K562 (cell line): ENCODE results near the gene BTLA. TPM values are rescaled to one million over a fixed set of nuclear protein-coding genes. Genes with fewer than 3 reads are reported as not detected.

ENCODE experiments used
- ATAC-seq: fragments of 200-7000 bp; cut with Tn5 transposase; 3 replicates; pipeline ENCODE4 v1.9.1; 2020; ENCODE audit warnings: moderate library complexity
- BruUV-seq: library from RNA; stranded (reverse); fragments of 400-500 nt; replicated peaks from 2 replicates; lab custom pipeline; 2021; lab: Mats Ljungman, UMichigan
- CTCF ChIA-PET: fragments of 300-600 bp; formaldehyde crosslinking; extraction: SDS; loops from one replicate; lab custom pipeline; 2021; ENCODE audit warnings: low intra/inter-chr PET ratio; lab: Yijun Ruan, JAX
- POLR2A ChIA-PET: fragments of 300-600, 350-650 bp; sonication (Branson Sonifier 250); formaldehyde crosslinking; extraction: SDS; loops from one replicate; lab custom pipeline; 2021; ENCODE audit warnings: antibody characterized with exemption, inconsistent platforms; lab: Yijun Ruan, JAX
- DNase-seq, 4 experiments: peaks; one replicate each; pipeline versions ENCODE4 v3.0.0 to v3.0.0-alpha.2; 2011 to 2018; ENCODE audit warnings: low spot score in 3 of 4, mixed read lengths in 3 of 4; ENCODE audit errors: extremely low read depth in 1 of 4
- FAIRE-seq: peaks from 2 replicates; lab custom pipeline; 2011; peaks lifted over from hg19 to GRCh38; lab: Jason Lieb, UNC
- H2AFZ ChIP-seq: 2 replicates; pipeline ENCODE4 v1.6.0; 2011; ENCODE audit warnings: low read depth, low read length, control low read depth, inconsistent platforms
- H3K27ac ChIP-seq: fragments of 200-600 bp; 3 replicates; pipeline ENCODE4 v1.8.0; 2011; ENCODE audit warnings: low read depth, mild to moderate bottlenecking, control low read depth, inconsistent platforms, low read length, moderate library complexity, mixed read lengths; ENCODE audit errors: extremely low read depth
- H3K27me3 ChIP-seq, 2 experiments: fragments of 300-600 bp in 1 of 2; 2 replicates in 1 of 2; 3 replicates in 1 of 2; pipeline versions ENCODE4 v1.6.0 to v1.8.0; 2011; ENCODE audit warnings: inconsistent platforms in 2 of 2, low read length in 2 of 2, mild to moderate bottlenecking in 1 of 2, mixed read lengths in 1 of 2, moderate library complexity in 1 of 2; ENCODE audit not compliant: control insufficient read depth in 2 of 2, insufficient read depth in 2 of 2
- H3K36me3 ChIP-seq: fragments of 300-600 bp; 3 replicates; pipeline ENCODE4 v1.8.0; 2011; ENCODE audit warnings: mild to moderate bottlenecking, low read length, inconsistent platforms; ENCODE audit not compliant: control insufficient read depth, insufficient read depth
- H3K4me1 ChIP-seq, 2 experiments: fragments of 200-600 bp in 1 of 2; replicated peaks in 1 of 2; 2 replicates in 1 of 2; 3 replicates in 1 of 2; pipeline versions ENCODE4 v1.5.1 to v1.8.0; 2011; ENCODE audit warnings: inconsistent platforms in 2 of 2, low read length in 2 of 2, mild to moderate bottlenecking in 1 of 2, mixed read lengths in 1 of 2, moderate library complexity in 1 of 2; ENCODE audit not compliant: control insufficient read depth in 2 of 2, insufficient read depth in 2 of 2
- H3K4me2 ChIP-seq: 2 replicates; pipeline ENCODE4 v1.6.1; 2011; ENCODE audit warnings: low read length, control low read depth, inconsistent platforms, mixed read lengths; ENCODE audit not compliant: insufficient read depth
- H3K4me3 ChIP-seq: fragments of 200-600 bp; sonication (generic), shearing (Covaris generic); 2 replicates; pipeline ENCODE4 v1.5.1; 2016; ENCODE audit warnings: control low read depth, inconsistent platforms
- H3K79me2 ChIP-seq: fragments of 200-600 bp; 3 replicates; pipeline ENCODE4 v1.8.0; 2011; ENCODE audit warnings: low read length, inconsistent platforms; ENCODE audit not compliant: control insufficient read depth, insufficient read depth
- H3K9ac ChIP-seq, 2 experiments: 2 replicates each; pipeline versions ENCODE4 v1.6.0 to v1.6.1; 2011; ENCODE audit warnings: low read depth in 2 of 2, low read length in 2 of 2, control low read depth in 1 of 2, inconsistent platforms in 1 of 2, mild to moderate bottlenecking in 1 of 2, mixed read lengths in 1 of 2; ENCODE audit not compliant: insufficient read depth in 1 of 2
- H3K9me1 ChIP-seq: one replicate; pipeline ENCODE4 v1.6.0; 2011; ENCODE audit warnings: inconsistent platforms, mild to moderate bottlenecking, low read length, moderate library complexity; ENCODE audit not compliant: control insufficient read depth, insufficient read depth
- H3K9me3 ChIP-seq: replicated peaks from 2 replicates; pipeline ENCODE4 v1.5.1; 2011; ENCODE audit warnings: low read depth, low read length, inconsistent platforms; ENCODE audit not compliant: control insufficient read depth, insufficient read depth
- H4K20me1 ChIP-seq: replicated peaks from 2 replicates; pipeline ENCODE4 v1.6.1; 2011; ENCODE audit warnings: low read length, inconsistent platforms, mixed read lengths; ENCODE audit not compliant: control insufficient read depth, insufficient read depth
- CREB3 ChIP-seq: fragments of 450-650 bp; conservative IDR thresholded peaks from 2 replicates; pipeline ENCODE4 v1.6.1; 2016; ENCODE audit warnings: missing genetic modification characterization, low read depth, mild to moderate bottlenecking, missing compliant biosample characterization, moderate library complexity
- JUNB ChIP-seq: fragments of 450-650 bp; formaldehyde crosslinking; conservative IDR thresholded peaks from 2 replicates; pipeline ENCODE4 v1.4.0; 2020; ENCODE audit warnings: mild to moderate bottlenecking
- MTA3 ChIP-seq: fragments of 450-650 bp; formaldehyde crosslinking; IDR thresholded peaks from 2 replicates; pipeline ENCODE4 v1.6.1; 2017; ENCODE audit warnings: mild to moderate bottlenecking, borderline replicate concordance
- PHF8 ChIP-seq: fragments of 200-600 bp; sonication (generic); IDR thresholded peaks from 2 replicates; pipeline ENCODE4 v1.6.1; 2012; ENCODE audit warnings: mixed run types, mild to moderate bottlenecking, inconsistent platforms, low read length, moderate library complexity, borderline replicate concordance
- UBTF ChIP-seq, 2 experiments: IDR thresholded peaks; 2 replicates each; pipeline ENCODE4 v1.6.1; 2012; ENCODE audit warnings: improper control_type of control experiment in 2 of 2, low read depth in 2 of 2, low read length in 2 of 2, borderline replicate concordance in 1 of 2
- ZKSCAN3 ChIP-seq: fragments of 250-450 bp; sonication (Bioruptor Pico); IDR thresholded peaks from 2 replicates; pipeline ENCODE4 v1.4.0; 2020
- ZNF384 ChIP-seq: IDR thresholded peaks from 2 replicates; pipeline ENCODE4 v1.6.1; 2012; ENCODE audit warnings: low read depth, low read length, improper control_type of control experiment
- ZNF592 ChIP-seq: fragments of 450-650 bp; IDR thresholded peaks from 2 replicates; pipeline ENCODE4 v1.6.1; 2017; ENCODE audit warnings: antibody characterized with exemption, mild to moderate bottlenecking
- ZNF780A ChIP-seq: fragments of 250-450 bp; sonication (Bioruptor Pico); IDR thresholded peaks from 2 replicates; pipeline ENCODE4 v1.5.0; 2021; ENCODE audit warnings: mild to moderate bottlenecking
- WGBS: fragments of 100-300 bp; shearing (Covaris generic); methylation state at CpG from one replicate; pipeline ENCODE4 v1.1.6; 2016; ENCODE audit warnings: low coverage, mixed read lengths; ENCODE audit not compliant: insufficient coverage; ENCODE audit errors: missing lambda C conversion rate; 5-methylcytosine and 5-hydroxymethylcytosine counted together
- in situ Hi-C: fragments of 300-500 bp; cut with MboI; formaldehyde crosslinking; loops from 4 replicates; pipeline ENCODE4 v1.15.0; 2018; ENCODE audit warnings: inconsistent platforms, mixed read lengths
- intact Hi-C: fragments of 100-400 bp; cut with micrococcal nuclease; formaldehyde crosslinking; loops from 2 replicates; pipeline ENCODE4 v1.14.2; 2022
- polyA plus RNA-seq, 8 experiments: library from polyadenylated mRNA; depleted of rRNA in 4 of 8; stranded (reverse) in 5 of 8; unstranded in 3 of 8; fragments of >200 nt; fragmentation: Nextera tagmentation in 2 of 8; fragmentation: Illumina TruSeq in 1 of 8; extraction: Ambion mirVana in 2 of 8; extraction: Trizol in 1 of 8; gene quantifications; 2 replicates each; pipeline versions ENCODE4 v1.2.1 to v1.2.3, GENCODE V29; 2011 to 2014; ENCODE audit warnings: inconsistent platforms in 1 of 8, missing spikeins in 1 of 8
- total RNA-seq, 7 experiments: library from RNA; depleted of rRNA in 6 of 7; stranded (reverse); fragments of >200 nt in 6 of 7; fragmentation: Illumina TruSeq in 2 of 7; extraction: Trizol in 2 of 7; gene quantifications; 2 replicates each; pipeline versions ENCODE4 v1.2.1 to v1.2.3, GENCODE V29; 2011 to 2021; ENCODE audit warnings: low replicate concordance in 1 of 7
- TF ChIP-seq, protein P1 (sequence below): fragments of 450-650 bp; formaldehyde crosslinking; IDR thresholded peaks from 2 replicates; pipeline ENCODE4 v1.4.0; 2022; ENCODE audit warnings: missing genetic modification characterization

BTLA gene
- total and polyA plus RNA-seq, 9 of the 15 experiments (the other 6 are each of a cell fraction or from before 2014, with no cell fraction given) = 0.22 TPM; not detected in 8

DNA sequence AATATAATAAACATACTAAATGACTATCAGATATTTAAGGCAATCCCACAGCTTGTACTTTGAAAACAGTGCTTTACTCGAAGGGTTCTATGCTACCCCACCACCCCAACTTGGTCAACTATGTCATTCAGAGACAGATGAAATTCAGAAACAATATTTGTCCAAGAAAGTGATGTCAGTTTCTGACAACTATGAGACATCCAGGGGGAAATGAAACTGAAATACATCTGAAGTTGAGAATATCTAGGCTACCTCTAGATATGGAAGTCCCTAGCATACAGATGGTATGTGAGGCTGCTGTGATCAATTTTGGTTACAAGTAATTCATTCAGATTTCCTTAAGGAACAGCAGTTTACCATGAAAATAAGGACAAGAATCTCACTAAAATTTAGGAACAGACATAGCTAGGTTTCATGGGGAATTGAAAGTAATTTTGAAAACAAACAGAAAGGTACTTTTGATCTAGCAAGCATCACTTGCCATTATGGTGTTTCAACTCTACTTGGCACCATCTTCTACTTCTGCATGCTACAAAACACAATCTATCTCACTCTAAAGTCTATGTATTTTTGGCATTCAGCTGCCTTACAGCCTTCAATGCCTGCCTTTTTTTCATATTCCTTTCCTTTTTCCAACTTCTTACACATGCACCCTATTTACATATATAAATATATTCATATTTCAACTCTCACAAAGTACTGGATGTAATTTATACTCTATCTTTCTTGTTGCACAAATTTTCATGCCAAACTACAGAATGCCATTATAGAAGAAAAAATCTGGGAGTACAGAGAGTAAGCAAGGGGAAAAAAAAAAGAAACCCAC is 40.8 kb upstream of the BTLA start:
- in situ Hi-C loops (no loop called here), intact Hi-C loops (no loop called here)
- Histone ChIP-seq H3K4me3 (no peak overlapping the region), H3K4me2 (no peak overlapping the region), H3K79me2 (no peaks in the 10 kb centered on the region), H3K36me3 (peaks cover 55% of the 10 kb centered on the region), H2AFZ (no peak overlapping the region), H3K9me1 (no peaks in the 10 kb centered on the region), H3K9me3 (no peaks in the 10 kb centered on the region), H3K27me3 (no peaks in the 10 kb centered on the region), H3K4me1 (no peaks in the 10 kb centered on the region), H4K20me1 (no peaks in the 10 kb centered on the region), H3K9ac (no peak overlapping the region), H3K27ac (no peak overlapping the region)
- ATAC-seq = no peak
- WGBS = 80% methylated on average over 1 of the region's 1 CpG
- TF ChIP-seq, protein P1, sequence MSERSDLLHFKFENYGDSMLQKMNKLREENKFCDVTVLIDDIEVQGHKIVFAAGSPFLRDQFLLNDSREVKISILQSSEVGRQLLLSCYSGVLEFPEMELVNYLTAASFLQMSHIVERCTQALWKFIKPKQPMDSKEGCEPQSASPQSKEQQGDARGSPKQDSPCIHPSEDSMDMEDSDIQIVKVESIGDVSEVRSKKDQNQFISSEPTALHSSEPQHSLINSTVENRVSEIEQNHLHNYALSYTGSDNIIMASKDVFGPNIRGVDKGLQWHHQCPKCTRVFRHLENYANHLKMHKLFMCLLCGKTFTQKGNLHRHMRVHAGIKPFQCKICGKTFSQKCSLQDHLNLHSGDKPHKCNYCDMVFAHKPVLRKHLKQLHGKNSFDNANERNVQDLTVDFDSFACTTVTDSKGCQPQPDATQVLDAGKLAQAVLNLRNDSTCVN (CRISPR knock-in tag) = no peak
- TF ChIP-seq UBTF (IDR thresholded peaks at IDR 0.05; ENCODE audit: borderline replicate concordance in 1 of 2, low read depth in 2 of 2, low read length in 2 of 2) (no peak), JUNB (no peak), ZNF384 (no peak), ZKSCAN3 (no peak), ZNF780A (no peak), MTA3 (no peak), ZNF592 (no peak), PHF8 (no peak), CREB3 (tag) (no peak)
- CTCF ChIA-PET = no interaction called here
- no peak for FAIRE-seq
- no peak for DNase-seq
- POLR2A ChIA-PET = no interaction called here
- no TSS peak for BruUV-seq
